ENCODE data around the gene VPS13C.

The VPS13C gene

DNA sequence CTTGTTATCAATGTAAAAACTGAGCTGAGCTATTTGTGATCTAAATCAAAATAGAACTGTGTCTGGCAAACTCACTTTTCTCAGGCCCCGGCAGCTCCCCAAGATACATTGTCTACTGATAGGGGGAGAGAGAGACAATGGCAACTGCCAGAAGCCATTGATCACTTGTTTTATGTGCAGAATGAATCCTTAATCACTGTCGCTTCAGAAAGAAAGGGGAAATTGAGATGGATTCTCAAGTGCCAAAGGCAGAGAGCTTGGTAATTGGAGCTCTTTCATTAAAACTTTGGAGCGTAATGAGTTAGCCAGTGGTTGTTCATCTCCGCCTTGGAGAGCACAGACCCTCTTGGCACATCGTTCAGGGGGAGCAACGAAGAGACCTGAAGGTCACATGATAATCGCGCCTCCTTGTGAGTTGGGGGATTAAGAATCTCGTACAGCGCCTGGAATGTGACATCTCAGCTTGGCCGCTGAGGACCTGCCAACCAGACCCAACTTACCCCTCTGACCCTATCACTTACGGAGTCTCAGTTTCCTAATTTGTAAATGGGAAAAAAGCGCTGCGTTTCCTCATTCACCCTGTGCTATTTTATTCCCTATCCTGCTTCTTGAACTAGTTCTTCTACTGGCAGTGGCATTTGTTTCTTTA, 252.8 kb downstream of the VPS13C start:
- DNase-seq: no peak

Data from NCI-H1105 treated with DMSO at 0.1 percent for 48 hours (cell line).